HT1080 (cell line): ENCODE data around the gene CEP120. TPM values are rescaled to one million over a fixed set of nuclear protein-coding genes. Genes with fewer than 3 reads are reported as not detected.
"Not testable (repeated sequence)": the region's sequence is repeated elsewhere in the genome, so short reads cannot be mapped to it uniquely, and the experiment has no call there.

ENCODE experiments used
- DNase-seq: peaks from one replicate; pipeline ENCODE4 v3.0.0-alpha.2; 2015; ENCODE audit warnings: low read depth
- polyA plus RNA-seq, 2 experiments: library from polyadenylated mRNA; depleted of rRNA; stranded (reverse); fragments of >200 nt; gene quantifications; 2 replicates each; pipeline ENCODE4 v1.2.3, GENCODE V29; 2015
- total RNA-seq: library from RNA; depleted of rRNA; stranded (reverse); fragments of >200 nt; shearing (Covaris generic); gene quantifications from 2 replicates; pipeline ENCODE4 v1.2.3, GENCODE V29; 2014; rRNA removed

CEP120 gene
- total RNA-seq = 10.2 and 12.4 TPM in 2 replicates
- polyA plus RNA-seq (2015; cell fraction: cytosol; rRNA removed) = 15.0 and 18.7 TPM in 2 replicates
- polyA plus RNA-seq (2015; cell fraction: nucleus; rRNA removed) = 17.0 and 20.6 TPM in 2 replicates

GRCh38 chr5:123423278-123424149, at the start of gene CEP120:
Gene CEP120, minus strand, starts transcription at chr5:123423403. Its CDS starts 405 bp downstream, at chr5:123422998.
- peak; percentile 99 for DNase-seq

- DNase-seq = no peak
Observed at GRCh38 chr5:123472150-123472924, 49.1 kb upstream of the CEP120 start.

- DNase-seq = no peak
Observed at GRCh38 chr5:123471385-123471784, 48.2 kb upstream of the CEP120 start.

DNA sequence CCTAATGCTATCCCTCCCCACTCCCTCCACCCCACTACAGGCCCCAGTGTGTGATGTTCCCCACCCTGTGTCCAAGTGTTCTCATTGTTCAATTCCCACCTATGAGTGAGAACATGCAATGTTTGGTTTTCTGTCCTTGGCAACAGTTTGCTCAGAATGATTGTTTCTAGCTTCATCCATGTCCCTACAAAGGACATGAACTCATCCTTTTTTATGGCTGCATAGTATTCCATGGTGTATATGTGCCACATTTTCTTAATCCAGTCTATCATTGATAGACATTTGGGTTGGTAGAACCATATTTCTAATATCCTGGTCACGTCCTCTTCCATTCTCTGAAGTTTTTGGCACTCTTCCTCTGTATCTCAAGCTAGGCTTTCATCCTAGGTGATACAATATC, 43.6 kb upstream of the CEP120 start:
- not testable (repeated sequence) for DNase-seq

- peak; percentile 60 for DNase-seq
Observed at GRCh38 chr5:123460296-123460729, 37.1 kb upstream of the CEP120 start.

DNA sequence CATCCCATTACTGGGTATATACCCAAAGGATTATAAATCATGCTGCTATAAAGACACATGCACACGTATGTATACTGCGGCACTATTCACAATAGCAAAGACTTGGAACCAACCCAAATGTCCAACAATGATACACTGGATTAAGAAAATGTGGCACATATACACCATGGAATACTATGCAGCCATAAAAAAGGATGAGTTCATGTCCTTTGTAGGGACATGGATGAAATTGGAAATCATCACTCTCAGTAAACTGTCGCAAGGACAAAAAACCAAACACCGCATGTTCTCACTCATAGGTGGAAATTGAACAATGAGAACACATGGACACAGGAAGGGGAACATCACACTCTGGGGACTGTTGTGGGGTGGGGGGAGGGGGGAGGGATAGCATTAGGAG, 35.8 kb upstream of the CEP120 start:
- DNase-seq = not testable (repeated sequence)

DNA sequence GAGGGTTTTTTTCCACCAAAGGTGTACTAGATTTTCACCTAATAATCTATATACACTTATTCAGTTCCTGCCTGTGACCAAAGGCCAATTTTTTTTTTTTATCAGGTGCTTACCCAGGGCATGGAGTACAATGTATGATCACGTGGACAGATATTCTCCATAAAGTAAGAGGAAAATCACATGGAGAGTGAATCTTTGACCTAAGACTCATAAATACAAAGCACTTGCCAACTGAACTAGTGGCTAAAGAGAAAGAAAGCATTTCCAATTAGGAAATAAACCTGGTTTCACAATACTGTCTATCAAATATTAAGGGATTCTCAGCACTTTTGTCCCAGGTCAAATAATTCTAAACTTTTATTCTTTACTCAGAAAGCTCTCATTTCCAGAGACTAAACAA, 33.0 kb upstream of the CEP120 start:
- no peak for DNase-seq

GRCh38 chr5:123455640-123456039, 32.4 kb upstream of the CEP120 start:
- DNase-seq = no peak

GRCh38 chr5:123455095-123455494, 31.9 kb upstream of the CEP120 start:
- no peak for DNase-seq

DNA sequence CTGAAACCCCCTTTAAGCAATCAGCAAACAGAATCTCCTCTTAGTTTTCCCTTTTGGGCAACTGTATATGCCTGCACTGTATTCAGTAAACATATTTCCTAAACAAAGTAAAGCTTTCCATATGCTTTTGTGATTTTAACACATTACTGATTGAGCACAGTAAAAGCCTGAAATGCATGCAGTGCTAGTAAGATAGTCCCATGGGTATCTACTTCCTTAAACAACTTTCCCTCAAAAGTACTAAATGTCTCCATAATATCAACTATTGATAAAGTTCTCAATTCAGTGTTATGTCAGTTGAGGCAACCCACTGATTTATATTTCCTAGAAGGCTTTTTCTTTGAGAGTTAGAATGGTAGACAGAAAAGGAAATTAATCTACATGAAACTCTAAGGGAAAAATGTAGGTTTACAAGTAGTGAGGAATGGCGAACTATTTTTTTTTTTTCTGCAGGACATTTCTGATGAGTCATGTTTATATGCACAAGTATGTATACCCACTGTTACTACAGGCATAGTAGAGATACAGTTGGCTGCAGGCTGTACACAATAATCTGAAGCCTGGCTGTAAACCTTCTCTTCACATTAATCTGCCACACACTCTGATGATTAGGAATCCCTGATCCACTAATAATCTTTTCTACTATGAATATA, 31.2 kb upstream of the CEP120 start:
- DNase-seq = peak; percentile 55

GRCh38 chr5:123452401-123452800, 29.2 kb upstream of the CEP120 start:
- no peak for DNase-seq

GRCh38 chr5:123451047-123451446, 27.8 kb upstream of the CEP120 start:
- DNase-seq = no peak

DNA sequence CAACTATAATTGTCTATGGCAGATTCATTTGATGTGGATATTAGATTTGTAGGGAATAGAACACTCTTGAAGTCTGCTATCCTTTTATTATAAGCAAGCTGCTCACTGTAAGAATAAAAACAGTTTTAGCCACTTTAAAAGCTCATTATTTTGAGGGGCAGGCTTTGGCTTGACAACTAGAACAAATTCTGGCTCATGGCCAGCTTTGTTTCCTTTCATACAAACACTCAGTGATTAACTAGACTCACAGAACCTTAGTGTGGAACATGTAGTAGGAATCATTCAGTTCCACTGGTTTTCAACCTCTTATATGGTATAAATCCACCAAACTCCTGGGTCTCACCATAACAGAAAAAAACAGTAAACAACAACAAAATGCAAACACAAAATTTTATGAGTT, 27.4 kb upstream of the CEP120 start:
- DNase-seq = no peak

GRCh38 chr5:123450114-123450513, 26.9 kb upstream of the CEP120 start:
- no peak for DNase-seq

DNA sequence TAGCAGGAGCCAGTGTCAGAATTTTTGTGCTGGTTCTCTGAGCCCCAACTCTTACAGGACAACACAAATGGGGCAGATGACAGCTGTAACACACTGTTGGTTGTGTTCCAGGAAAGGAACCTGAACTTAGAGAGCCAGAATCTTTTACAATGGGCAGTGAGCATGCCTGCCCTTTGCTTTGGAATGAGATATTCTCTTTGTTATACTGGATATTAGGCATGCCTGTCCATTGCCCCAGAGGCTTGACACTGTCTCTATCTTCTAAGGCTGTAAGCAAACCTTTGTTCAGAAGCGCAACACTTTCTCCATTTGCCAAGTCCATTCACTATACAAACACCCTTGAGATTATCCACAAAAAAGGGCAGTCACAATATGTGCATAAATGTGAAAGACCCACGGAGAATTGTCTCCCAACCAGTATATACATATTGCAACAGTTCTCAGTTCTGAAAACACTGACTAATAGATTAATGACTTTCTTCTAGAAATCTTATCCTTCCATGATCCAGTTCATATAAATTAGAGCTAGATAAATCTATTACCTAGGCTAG, 26.3 kb upstream of the CEP120 start:
- no peak for DNase-seq

DNA sequence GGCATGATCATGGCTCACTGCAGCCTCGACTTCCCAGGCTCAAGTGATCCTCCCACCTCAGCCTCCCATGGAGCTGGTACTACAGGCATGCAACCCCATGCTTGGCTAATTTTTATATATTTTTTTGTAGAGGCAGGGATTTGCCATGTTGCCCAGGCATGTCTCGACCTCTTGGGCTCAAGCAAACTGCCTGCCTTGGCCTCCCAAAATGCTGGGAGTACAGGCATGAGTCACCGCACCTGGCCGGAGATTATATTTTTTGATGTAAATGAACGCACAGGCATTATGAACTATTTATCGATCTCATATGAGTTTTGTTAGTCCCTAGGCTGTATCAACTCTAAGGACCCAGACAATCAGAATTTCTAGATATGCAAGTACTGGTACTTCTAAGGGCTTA, 25.5 kb upstream of the CEP120 start:
- DNase-seq = no peak

DNA sequence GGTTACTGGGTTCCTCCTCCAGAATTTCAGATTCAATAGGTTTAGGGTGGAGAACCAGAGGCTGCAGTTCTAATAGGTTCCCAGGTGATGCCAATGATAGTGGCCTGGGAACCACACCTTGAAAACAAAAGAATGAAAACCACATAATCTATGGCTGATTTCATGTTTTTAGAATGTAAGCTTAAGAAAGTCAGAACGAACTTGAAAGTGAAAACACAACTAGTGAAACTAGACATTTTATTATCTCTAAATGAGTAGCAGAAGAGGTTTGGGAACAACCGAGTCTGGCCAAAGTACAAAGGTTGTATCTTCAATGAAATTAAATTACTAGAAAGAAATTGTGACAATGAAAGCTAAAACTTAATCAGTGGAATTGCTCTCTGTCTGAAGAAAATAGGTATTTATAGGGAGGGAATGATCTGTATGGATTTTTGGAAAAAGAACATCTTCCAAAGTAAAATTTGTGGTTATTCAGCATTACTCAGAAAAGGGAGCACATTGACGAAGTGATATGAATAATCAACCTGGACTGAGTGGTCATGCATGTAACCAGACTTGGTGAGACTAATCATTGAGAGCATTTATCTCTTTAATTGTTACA, 24.9 kb upstream of the CEP120 start:
- DNase-seq = no peak

DNA sequence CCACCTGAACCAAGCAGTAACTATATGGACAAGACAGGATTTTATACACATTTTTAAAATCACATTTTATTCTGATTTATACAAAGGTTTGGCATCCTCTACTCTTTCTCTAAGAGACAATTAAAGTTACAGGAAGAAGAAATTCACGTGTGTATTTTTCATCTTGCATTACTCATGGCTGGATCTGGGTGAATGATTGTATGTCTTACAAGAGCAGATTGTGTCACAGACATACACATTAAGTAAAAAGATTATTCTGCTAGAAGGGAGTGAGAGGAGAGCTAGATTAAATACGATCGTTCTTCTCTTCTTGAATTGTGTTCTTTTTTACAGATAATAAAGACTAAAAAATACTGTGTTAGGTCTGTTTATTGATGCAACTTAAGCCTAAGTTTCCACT, 20.8 kb upstream of the CEP120 start:
- DNase-seq = peak; percentile 36

GRCh38 chr5:123441408-123441807, 18.2 kb upstream of the CEP120 start:
- no peak for DNase-seq

DNA sequence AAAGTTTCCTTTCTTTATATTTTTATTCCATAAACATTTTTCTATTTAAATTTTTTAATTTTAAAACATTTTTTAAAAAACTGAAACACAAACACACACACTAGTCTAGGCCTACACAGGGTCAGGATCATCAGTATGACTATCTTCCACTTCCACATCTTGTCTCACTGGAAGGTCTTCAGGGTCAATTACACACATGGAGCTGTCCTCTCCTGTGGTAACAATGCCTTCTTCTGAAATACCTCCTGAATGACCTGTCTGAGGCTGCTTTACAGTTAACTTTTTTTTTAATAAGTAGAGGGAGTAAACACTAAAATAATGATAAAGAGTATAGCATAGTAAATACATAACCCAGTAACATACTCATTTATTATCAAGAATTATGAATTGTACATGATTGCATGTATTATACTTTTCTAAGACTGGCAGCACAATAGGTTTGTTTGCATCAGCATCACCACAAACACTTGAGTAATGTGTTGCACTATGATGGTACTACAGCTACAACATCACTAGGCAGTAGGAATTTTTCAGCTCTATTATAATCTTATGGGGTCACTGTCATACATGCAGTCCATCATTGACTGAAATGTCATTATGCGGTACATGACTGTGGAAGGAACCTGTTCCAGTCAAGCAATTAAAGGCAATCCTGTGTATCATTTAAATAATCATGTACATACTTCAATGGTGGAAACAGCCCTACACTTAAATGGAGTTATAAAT, 17.4 kb upstream of the CEP120 start:
- DNase-seq = no peak
